HG03159 (cell line): ENCODE measurements around the gene EIF3L.
"Not testable (repeated sequence)": the region's sequence is repeated elsewhere in the genome, so short reads cannot be mapped to it uniquely, and the experiment has no call there.

Source experiments
- ATAC-seq: cut with Tn5 transposase; IDR thresholded peaks from one replicate; pipeline ENCODE4 v1.9.1; 2021; ENCODE audit warnings: mild to moderate bottlenecking, moderate library complexity; ENCODE audit not compliant: unreplicated experiment

EIF3L gene

GRCh38 chr22:37849089-37849751 is at the start of gene EIF3L:
EIF3L (plus strand) TSS chr22:37849419; CDS start chr22:37849450, 31 bp downstream.
- peak; percentile 64 for ATAC-seq

GRCh38 chr22:37799979-37800378 is 49.2 kb upstream of the EIF3L start:
- ATAC-seq: not testable (repeated sequence)

- ATAC-seq: no peak
Observed at GRCh38 chr22:37801946-37802309, 47.3 kb upstream of the EIF3L start.

- ATAC-seq: no peak
Observed at GRCh38 chr22:37802310-37803194, 46.7 kb upstream of the EIF3L start.

- no peak for ATAC-seq
Observed at GRCh38 chr22:37803195-37803638, 46.0 kb upstream of the EIF3L start.

- ATAC-seq: no peak
Observed at GRCh38 chr22:37803639-37804351, 45.4 kb upstream of the EIF3L start.

- no peak for ATAC-seq
Observed at GRCh38 chr22:37804352-37804880, 44.8 kb upstream of the EIF3L start.

GRCh38 chr22:37804881-37805809 is 44.1 kb upstream of the EIF3L start:
- ATAC-seq: no peak

GRCh38 chr22:37805810-37806277 is 43.4 kb upstream of the EIF3L start:
- ATAC-seq: no peak

- no peak for ATAC-seq
Observed at GRCh38 chr22:37806409-37807333, 42.5 kb upstream of the EIF3L start.

GRCh38 chr22:37807410-37808293 is 41.6 kb upstream of the EIF3L start, which contains the start of gene GCAT:
GCAT (plus strand) TSS chr22:37807934; CDS start chr22:37807968, 34 bp downstream.
- peak; percentile 82 for ATAC-seq

- no peak for ATAC-seq
Observed at GRCh38 chr22:37808294-37808657, 40.9 kb upstream of the EIF3L start.

GRCh38 chr22:37809672-37810333 is 39.4 kb upstream of the EIF3L start:
- no peak for ATAC-seq

GRCh38 chr22:37811867-37812266 is 37.4 kb upstream of the EIF3L start:
- ATAC-seq: no peak

- no peak for ATAC-seq
Observed at GRCh38 chr22:37812869-37813678, 36.1 kb upstream of the EIF3L start.

- no peak for ATAC-seq
Observed at GRCh38 chr22:37815593-37815992, 33.6 kb upstream of the EIF3L start.
